GM12872 (cell line): Measurements from ENCODE around the gene ZDHHC8.
A peak's percentile ranks its signal among the peaks of the same experiment; 100 is the strongest.

ENCODE experiments used
- TF ChIP-seq, protein P1 (sequence below): IDR thresholded peaks from 3 replicates; pipeline ENCODE4 v1.5.1; 2011; ENCODE audit warnings: low read depth, mild to moderate bottlenecking, low read length, moderate library complexity; ENCODE audit not compliant: insufficient read depth

Gene ZDHHC8

DNA sequence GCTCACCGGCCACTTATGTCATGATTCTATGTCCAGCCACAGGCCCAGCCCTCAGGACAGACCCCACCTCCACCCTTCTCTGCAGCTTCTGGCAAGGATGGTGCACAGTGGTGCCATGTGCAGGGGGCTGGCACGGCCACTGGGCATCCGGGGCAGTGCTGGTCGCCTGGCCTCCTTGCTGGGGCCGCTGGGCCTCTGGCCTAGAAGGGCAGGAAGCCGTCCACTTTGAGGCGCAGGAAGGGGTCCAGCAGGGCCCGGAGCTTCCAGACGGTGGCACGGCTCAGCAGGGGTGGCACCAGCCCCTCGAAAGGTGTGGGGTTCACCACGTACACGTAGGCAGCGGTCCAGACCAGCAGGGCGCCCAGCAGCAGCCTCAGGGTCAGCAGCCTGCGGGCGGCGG, 16.8 kb downstream of the ZDHHC8 start:
- TF ChIP-seq, protein P1, sequence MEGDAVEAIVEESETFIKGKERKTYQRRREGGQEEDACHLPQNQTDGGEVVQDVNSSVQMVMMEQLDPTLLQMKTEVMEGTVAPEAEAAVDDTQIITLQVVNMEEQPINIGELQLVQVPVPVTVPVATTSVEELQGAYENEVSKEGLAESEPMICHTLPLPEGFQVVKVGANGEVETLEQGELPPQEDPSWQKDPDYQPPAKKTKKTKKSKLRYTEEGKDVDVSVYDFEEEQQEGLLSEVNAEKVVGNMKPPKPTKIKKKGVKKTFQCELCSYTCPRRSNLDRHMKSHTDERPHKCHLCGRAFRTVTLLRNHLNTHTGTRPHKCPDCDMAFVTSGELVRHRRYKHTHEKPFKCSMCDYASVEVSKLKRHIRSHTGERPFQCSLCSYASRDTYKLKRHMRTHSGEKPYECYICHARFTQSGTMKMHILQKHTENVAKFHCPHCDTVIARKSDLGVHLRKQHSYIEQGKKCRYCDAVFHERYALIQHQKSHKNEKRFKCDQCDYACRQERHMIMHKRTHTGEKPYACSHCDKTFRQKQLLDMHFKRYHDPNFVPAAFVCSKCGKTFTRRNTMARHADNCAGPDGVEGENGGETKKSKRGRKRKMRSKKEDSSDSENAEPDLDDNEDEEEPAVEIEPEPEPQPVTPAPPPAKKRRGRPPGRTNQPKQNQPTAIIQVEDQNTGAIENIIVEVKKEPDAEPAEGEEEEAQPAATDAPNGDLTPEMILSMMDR, result no peak

DNA sequence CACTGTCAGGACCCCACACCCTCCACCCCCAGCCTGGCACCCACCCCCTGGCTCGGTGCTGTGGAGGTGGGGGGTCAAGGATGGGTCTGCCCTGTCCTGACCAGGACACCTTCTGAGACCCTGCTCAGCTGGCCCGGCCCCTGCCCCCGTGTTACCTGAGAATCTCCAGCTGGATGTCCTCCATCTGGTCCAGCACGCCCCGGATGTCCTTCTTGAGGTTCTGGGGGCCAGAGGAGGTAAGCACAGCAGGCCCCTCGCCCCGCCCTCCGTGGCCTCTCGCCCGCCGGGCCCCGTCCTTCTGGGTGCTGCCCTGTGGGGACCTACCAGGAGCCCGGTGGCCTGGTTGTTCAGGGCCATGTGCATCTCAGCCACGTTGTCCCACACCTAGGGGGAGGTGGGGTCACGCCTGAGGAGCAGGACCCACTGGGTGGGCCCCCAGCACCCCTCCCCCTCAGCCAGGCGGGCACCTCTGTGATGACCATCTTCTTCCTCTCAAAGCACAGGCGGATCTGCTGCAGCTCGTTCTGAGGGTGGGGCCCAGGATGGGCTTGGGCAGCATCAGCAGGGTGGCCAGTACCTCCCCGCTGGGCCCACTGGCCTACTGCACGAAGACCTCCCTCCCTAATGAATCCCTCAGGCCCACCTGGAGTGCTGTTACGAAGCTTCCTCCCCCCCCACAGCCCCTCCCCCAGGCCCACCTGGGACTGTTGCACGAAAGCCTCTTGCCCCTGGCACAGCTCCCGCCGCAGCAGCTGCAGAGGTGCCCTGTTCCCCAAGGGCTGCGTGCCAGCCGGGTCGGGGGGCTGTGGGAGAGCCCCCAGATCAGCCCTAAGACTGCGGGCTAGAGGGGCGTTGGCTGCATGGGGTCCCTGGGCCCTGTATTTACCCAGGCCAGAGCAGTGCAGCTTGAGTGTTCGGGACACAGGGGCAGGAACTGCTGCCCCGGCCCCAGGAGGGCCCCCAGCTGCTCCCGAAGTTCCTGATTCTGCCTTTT, 17.9 kb downstream of the ZDHHC8 start:
- TF ChIP-seq, protein P1, result no peak

DNA sequence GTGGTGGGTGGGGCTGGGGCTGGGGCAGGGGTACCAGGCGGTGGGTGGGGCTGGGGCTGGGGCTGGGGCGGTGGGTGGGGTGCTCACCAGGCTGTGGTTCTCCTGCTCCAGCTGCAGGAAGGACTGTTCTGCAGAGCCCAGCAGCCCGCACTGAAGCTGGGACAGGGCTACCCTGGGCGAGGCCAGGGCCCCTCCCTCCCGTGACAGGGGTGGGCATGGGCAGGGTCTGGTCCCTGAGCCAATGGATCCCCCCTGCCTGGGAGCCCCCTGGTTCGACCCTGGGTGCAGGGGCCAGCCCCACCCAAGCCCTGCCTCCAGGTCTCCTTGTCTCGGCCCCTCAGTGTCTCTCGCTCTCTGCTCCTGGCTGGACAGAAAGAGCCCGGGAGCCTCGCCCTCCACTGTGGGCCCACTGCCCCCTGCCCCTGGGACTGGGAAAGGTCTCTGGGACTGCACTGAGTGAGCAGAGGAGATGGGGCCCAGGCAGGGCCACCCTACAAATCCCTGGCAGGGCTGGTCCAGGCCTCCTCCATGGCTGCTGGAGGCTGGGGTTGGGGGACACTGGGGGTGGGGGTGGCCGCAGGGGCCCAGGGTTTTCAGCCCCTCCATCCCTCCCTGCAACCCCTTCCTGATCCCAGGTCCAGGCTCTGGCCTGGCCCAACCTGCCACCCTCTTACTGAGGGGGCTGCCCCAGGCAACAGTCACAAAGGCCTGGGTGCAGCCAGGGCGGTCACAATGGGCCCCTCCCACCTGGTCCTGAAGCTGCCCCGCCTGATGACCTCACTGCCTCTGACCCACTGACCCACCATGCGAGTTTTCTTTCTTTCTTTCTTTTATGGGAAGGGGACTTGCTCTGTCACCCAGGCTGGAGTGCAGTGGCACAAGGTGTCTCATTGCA, 19.0 kb downstream of the ZDHHC8 start, which contains the start of gene CCDC188:
Gene CCDC188 (minus strand): TSS at position 675 of the 895 bp plus-strand sequence. CDS start 69 bp downstream, at position 606.
- TF ChIP-seq, protein P1, result no peak

DNA sequence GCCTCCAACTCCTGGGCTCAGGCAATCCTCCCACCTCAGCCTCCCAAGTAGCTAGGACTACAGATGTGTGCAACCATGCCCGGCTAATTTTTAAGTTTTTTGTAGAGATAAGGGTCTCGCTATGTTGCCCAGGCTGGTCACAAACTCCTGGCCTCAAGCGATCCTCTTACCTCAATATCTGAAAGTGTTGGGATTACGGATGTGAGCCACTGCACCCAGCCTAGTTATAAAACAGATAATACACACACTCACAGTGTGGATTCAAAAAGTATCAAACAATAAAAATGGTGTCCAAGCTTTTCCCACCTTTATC, 19.6 kb downstream of the ZDHHC8 start:
- TF ChIP-seq, protein P1, result no peak

DNA sequence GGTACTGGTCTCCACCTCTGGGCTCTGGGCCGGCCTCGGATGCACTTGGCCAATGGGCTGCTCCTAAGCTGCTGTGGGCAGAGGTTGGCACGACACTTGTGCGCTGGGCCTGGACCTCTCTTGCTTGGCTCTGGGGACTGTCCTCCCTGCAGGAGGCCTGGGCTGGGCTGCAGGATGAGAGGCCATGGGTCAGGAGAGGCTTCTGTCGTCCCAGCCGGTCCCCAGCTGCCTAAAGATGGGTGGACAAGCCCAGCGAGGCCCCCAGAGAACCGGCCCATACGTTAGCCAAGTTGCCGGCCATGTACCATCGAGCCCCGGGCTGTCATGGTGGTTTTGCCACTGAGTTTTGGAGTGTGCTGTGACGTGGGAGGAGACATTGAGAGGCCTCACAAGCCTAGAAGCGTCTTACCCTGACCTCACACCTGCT, 20.9 kb downstream of the ZDHHC8 start:
- TF ChIP-seq, protein P1, result no peak

DNA sequence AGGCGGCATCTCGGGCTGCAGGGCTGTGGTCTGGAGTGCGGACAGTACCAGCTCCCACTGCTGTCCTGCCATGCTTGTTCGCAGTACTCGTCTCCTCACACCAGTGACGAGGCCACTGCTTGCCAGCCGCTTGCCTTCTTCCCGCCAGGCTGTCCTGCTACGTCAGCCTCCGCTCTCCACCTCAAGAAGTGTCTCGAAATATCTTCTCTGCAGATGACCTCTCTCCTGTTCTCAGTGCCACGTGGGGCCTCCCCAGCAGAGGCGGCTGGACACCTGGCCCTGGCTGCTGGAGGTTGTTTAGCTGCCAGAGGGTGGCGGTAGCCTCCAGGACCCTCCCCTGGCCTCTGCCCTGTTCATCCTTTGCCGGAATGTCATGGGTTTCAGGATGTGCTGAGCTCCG, 22.3 kb downstream of the ZDHHC8 start:
- TF ChIP-seq, protein P1, result no peak

DNA sequence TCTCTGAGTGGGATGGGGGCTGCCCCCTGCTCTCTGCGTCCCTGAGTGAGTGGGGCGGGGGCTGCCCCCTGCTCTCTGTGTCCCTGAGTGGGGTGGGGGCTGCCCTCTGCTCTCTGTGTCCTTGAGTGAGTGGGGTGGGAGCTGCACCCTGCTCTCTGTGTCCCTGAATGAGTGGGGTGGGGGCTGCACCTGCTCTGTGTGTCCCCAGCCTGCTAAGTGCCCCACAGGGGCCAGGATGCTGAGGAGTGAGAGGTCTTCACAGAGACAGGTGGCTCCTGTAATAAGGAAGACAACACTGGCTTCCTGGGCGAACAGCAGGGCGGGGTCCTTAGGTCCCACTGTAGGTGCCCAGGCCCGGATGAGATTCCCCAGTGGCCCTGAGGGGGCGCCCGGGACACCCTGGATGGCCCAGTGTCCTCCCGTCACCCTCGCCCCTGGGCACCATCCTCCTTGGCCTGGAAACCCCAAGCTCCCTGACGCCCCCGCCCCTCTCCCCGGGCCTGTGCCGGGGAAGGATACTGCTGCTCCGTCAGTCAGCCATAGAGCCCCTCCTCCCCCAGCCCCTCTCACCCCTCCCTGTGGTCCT, 23.1 kb downstream of the ZDHHC8 start:
- TF ChIP-seq, protein P1, result peak; percentile 15; the same call in 1 of the 3 replicates
